ENCODE results near the gene GFI1B.

DNA sequence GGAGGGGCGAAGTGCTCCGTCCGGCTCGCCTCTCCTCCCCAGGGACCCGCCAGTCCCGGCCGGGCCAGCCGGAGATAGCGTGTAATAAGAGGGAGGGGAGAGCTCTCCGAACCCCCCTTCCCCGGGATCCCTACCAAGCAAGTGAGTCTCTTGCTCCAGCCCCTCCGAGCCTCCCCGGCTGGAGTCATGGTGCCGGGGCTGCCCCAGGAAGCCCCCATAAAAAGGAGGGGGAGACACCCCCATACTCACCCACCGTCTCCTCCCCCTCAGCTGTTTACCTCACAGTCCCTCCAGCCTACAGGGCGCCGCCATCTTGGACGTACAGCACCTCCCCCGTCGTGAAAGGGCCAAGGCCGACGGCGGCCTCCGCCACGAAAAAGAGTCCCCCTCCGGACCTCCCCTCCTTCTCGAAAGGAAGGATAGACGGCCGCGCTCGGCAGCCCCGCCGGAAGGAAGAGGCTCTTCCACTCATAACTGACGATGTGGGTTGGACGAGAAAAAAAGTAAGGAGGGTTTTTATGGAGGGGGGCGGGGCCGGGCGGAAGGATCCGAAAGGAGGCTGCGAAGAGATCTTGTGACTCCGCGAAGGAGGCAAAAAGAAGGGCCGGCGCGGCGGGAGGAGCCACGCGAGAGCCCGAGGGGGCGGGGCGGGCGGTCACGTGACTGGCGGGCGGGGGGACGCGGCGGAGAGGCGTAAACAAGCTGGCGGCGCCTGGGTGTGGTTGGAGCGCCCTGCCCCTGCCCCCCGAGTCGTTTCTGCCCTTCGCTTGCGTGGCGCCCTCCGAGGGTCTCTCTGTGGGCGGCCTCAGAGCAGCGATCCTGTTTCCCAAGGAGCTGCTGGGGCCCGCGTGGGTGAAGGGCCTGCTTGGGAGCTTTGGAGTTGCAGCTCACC is 34.0 kb upstream of the GFI1B start, which contains the start of gene TSC1:
- TF ChIP-seq, protein P1, sequence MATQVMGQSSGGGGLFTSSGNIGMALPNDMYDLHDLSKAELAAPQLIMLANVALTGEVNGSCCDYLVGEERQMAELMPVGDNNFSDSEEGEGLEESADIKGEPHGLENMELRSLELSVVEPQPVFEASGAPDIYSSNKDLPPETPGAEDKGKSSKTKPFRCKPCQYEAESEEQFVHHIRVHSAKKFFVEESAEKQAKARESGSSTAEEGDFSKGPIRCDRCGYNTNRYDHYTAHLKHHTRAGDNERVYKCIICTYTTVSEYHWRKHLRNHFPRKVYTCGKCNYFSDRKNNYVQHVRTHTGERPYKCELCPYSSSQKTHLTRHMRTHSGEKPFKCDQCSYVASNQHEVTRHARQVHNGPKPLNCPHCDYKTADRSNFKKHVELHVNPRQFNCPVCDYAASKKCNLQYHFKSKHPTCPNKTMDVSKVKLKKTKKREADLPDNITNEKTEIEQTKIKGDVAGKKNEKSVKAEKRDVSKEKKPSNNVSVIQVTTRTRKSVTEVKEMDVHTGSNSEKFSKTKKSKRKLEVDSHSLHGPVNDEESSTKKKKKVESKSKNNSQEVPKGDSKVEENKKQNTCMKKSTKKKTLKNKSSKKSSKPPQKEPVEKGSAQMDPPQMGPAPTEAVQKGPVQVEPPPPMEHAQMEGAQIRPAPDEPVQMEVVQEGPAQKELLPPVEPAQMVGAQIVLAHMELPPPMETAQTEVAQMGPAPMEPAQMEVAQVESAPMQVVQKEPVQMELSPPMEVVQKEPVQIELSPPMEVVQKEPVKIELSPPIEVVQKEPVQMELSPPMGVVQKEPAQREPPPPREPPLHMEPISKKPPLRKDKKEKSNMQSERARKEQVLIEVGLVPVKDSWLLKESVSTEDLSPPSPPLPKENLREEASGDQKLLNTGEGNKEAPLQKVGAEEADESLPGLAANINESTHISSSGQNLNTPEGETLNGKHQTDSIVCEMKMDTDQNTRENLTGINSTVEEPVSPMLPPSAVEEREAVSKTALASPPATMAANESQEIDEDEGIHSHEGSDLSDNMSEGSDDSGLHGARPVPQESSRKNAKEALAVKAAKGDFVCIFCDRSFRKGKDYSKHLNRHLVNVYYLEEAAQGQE (IDR thresholded peaks at IDR 0.05): peak; percentile 70
- TF ChIP-seq RAD21 (IDR thresholded peaks at IDR 0.05) (no peak), YY1 (IDR thresholded peaks at IDR 0.05) (peak; percentile 99), GABPA (IDR thresholded peaks at IDR 0.05 in 1 of 2, conservative IDR thresholded peaks at IDR 0.05 in 1 of 2) (peak in 1 of 2 donors; percentile 73), JUND (IDR thresholded peaks at IDR 0.05) (peak; percentile 38 to 60), TAF1 (conservative IDR thresholded peaks at IDR 0.05) (peak; percentile 95), HNF4G (IDR thresholded peaks at IDR 0.05) (no peak), FOXA1 (IDR thresholded peaks at IDR 0.05) (no peak), SP1 (IDR thresholded peaks at IDR 0.05) (peak; percentile 74), HNF4A (conservative IDR thresholded peaks at IDR 0.05) (peak in 1 of 2 donors; percentile 2)
- TF ChIP-seq, protein P2, sequence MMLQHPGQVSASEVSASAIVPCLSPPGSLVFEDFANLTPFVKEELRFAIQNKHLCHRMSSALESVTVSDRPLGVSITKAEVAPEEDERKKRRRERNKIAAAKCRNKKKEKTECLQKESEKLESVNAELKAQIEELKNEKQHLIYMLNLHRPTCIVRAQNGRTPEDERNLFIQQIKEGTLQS (IDR thresholded peaks at IDR 0.05): peak; percentile 77
- TF ChIP-seq, protein P3, sequence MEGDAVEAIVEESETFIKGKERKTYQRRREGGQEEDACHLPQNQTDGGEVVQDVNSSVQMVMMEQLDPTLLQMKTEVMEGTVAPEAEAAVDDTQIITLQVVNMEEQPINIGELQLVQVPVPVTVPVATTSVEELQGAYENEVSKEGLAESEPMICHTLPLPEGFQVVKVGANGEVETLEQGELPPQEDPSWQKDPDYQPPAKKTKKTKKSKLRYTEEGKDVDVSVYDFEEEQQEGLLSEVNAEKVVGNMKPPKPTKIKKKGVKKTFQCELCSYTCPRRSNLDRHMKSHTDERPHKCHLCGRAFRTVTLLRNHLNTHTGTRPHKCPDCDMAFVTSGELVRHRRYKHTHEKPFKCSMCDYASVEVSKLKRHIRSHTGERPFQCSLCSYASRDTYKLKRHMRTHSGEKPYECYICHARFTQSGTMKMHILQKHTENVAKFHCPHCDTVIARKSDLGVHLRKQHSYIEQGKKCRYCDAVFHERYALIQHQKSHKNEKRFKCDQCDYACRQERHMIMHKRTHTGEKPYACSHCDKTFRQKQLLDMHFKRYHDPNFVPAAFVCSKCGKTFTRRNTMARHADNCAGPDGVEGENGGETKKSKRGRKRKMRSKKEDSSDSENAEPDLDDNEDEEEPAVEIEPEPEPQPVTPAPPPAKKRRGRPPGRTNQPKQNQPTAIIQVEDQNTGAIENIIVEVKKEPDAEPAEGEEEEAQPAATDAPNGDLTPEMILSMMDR (IDR thresholded peaks at IDR 0.05; ENCODE audit: low read depth, low read length, missing input control): no peak
- TF ChIP-seq, protein P4, sequence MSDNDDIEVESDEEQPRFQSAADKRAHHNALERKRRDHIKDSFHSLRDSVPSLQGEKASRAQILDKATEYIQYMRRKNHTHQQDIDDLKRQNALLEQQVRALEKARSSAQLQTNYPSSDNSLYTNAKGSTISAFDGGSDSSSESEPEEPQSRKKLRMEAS (IDR thresholded peaks at IDR 0.05): no peak
- TF ChIP-seq, protein P5, sequence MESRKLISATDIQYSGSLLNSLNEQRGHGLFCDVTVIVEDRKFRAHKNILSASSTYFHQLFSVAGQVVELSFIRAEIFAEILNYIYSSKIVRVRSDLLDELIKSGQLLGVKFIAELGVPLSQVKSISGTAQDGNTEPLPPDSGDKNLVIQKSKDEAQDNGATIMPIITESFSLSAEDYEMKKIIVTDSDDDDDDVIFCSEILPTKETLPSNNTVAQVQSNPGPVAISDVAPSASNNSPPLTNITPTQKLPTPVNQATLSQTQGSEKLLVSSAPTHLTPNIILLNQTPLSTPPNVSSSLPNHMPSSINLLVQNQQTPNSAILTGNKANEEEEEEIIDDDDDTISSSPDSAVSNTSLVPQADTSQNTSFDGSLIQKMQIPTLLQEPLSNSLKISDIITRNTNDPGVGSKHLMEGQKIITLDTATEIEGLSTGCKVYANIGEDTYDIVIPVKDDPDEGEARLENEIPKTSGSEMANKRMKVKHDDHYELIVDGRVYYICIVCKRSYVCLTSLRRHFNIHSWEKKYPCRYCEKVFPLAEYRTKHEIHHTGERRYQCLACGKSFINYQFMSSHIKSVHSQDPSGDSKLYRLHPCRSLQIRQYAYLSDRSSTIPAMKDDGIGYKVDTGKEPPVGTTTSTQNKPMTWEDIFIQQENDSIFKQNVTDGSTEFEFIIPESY (IDR thresholded peaks at IDR 0.05): peak; percentile 91
